ENCODE results near the gene TGFBR2.

The TGFBR2 gene

DNA sequence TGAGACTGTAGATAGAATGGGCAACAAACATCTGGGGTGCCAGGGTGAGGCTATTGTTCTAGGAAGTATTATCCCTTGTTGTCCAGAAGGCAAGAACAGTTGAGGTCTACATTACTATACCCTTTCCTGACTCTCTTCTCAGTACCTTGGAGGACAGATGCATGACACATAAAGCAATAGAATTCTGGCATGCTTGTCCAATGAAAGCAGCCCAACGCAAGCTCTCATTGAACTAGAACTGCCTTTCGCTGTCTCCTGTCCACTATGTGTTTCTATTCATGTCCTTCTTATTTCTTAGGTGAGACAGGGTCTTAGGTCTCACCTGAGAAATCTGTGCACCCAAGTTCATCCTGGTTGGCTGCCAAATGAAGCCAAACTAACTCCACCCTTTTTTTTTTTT is 68.6 kb downstream of the TGFBR2 start:
- TF ChIP-seq, protein P1, sequence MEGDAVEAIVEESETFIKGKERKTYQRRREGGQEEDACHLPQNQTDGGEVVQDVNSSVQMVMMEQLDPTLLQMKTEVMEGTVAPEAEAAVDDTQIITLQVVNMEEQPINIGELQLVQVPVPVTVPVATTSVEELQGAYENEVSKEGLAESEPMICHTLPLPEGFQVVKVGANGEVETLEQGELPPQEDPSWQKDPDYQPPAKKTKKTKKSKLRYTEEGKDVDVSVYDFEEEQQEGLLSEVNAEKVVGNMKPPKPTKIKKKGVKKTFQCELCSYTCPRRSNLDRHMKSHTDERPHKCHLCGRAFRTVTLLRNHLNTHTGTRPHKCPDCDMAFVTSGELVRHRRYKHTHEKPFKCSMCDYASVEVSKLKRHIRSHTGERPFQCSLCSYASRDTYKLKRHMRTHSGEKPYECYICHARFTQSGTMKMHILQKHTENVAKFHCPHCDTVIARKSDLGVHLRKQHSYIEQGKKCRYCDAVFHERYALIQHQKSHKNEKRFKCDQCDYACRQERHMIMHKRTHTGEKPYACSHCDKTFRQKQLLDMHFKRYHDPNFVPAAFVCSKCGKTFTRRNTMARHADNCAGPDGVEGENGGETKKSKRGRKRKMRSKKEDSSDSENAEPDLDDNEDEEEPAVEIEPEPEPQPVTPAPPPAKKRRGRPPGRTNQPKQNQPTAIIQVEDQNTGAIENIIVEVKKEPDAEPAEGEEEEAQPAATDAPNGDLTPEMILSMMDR (conservative IDR thresholded peaks at IDR 0.05; ENCODE audit: low read depth, low read length) = no peak
- no peak for DNase-seq (ENCODE audit: low read depth)
- H3K4me3 ChIP-seq (ENCODE audit: low read length) = no peak overlapping the region

DNA sequence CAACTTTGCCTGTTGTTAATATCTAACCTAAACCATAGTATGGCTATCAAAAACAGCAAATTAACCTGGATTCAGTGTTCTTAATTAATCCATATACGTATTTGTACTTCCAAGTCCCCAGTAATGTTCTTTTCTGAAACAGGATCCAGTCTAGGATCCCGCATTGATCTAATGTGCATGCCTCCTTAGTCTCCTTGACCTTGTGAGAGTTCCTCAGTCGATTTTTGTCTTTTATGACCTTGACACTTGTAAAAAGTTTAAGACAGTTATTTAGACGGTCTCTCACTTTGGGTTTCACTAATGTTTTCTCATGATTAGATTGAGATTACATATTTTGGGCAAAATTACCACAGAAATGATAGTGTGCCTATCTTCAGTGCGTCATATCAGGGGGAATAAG is 69.4 kb downstream of the TGFBR2 start:
- no peak overlapping the region for H3K4me3 ChIP-seq (ENCODE audit: low read length)
- DNase-seq (ENCODE audit: low read depth) = no peak
- TF ChIP-seq, protein P1 (conservative IDR thresholded peaks at IDR 0.05; ENCODE audit: low read depth, low read length) = no peak

GRCh38 chr3:30676424-30677346 is 70.3 kb downstream of the TGFBR2 start:
- no peak overlapping the region for H3K4me3 ChIP-seq (ENCODE audit: low read length)
- TF ChIP-seq, protein P1 (conservative IDR thresholded peaks at IDR 0.05; ENCODE audit: low read depth, low read length) = no peak
- no peak for DNase-seq (ENCODE audit: low read depth)

DNA sequence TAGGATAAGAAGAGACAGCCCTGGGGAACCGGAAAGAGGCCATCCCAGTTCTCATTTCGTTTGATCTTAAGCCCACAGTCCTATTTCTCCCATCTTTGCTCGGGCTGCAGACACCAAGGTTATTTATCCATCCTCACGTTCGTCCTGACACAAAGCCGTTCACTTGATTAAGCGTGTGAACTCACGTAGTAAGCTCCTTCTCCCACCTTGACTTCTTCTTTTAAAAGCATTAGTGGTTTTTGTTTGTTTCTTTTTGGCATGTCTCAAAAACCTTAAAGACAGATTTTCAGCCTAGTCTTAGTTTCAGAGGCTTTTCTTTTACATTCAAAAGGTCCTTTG is 70.9 kb downstream of the TGFBR2 start:
- TF ChIP-seq, protein P1 (conservative IDR thresholded peaks at IDR 0.05; ENCODE audit: low read depth, low read length) = no peak
- H3K4me3 ChIP-seq (ENCODE audit: low read length) = no peak overlapping the region
- no peak for DNase-seq (ENCODE audit: low read depth)

DNA sequence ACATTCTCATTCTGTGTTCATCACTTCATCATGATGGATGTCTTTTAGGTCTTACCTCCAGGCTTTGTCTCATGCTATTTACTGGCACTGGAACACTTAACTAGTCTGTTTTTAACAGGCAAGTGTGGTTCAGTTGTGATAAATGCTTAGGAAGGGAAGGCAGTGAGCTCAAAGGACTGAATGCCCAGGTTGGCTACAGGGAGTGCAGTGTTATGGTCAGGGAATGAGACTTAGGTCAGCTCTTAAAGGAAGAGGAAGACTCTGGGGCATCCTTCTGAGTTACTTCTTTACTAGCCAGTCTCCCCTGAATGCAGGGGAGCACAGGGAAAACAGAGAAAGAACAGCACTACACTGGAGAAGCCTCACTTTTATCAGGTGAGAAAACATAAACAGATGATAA is 72.6 kb downstream of the TGFBR2 start:
- DNase-seq (ENCODE audit: low read depth) = no peak
- H3K4me3 ChIP-seq (ENCODE audit: low read length) = no peak overlapping the region
- TF ChIP-seq, protein P1 (conservative IDR thresholded peaks at IDR 0.05; ENCODE audit: low read depth, low read length) = no peak

DNA sequence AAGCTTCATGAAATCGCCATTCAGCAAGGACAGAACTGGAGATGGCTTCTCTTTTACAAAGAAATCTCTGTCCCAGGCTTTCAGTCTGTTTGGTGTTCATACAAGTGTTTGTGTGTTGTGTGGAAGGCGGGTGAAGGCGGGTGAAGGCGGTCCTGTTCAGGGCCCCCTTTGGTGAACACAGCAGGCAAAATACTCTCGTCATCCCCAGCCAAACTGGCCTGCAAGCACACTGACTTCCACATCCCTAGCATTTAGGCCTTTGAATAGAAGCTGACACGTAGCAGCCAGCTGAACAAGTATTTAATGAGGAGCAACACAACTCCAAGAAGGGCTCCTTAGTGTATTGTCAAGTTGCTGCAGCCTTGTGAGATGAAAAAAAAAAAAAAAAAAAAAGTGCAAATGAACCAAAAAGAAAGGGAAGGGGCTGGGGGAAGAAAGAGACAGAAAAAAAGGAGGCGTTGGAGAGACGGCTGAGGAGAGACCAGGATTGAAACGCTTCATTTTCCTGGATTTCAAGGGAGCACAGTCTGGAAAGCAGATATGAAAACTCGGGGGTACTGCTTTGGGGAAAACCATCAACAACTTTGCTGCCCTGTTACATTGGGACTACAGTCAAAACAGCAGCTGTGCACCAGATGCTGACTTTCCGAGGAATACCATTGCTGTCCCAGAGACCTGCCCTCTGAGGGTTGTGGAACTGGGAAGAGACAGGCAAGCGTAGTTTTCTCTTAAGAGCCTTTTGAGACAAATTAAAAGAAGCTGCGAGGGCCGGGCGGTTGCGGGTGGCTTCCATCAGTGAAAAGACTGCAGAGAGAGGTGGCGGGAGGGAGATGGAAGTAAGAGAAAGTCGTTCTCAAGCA is 74.6 kb downstream of the TGFBR2 start:
- TF ChIP-seq, protein P1 (conservative IDR thresholded peaks at IDR 0.05; ENCODE audit: low read depth, low read length) = no peak
- no peak for DNase-seq (ENCODE audit: low read depth)
- H3K4me3 ChIP-seq (ENCODE audit: low read length) = no peak overlapping the region

All from retinal pigment epithelial cell (primary cell).